ENCODE data around the gene MRGPRE.

Gene MRGPRE

GRCh38 chr11:3192511-3193372 lies 39.5 kb downstream of the MRGPRE start:
- peaks cover 60% of the 10 kb centered on the region for H3K27me3 ChIP-seq (ENCODE audit: insufficient read depth, low read depth)
- no peaks in the 10 kb centered on the region for H3K4me1 ChIP-seq (ENCODE audit: low read depth, poor library complexity, severe bottlenecking)
- no peak overlapping the region for H2AFZ ChIP-seq (ENCODE audit: low read depth)
- no peaks in the 10 kb centered on the region for H3K36me3 ChIP-seq (ENCODE audit: insufficient read depth)
- H3K4me2 ChIP-seq = no peak overlapping the region
- H3K27ac ChIP-seq = no peak overlapping the region
- no peak overlapping the region for H3K4me3 ChIP-seq (IDR thresholded peaks at IDR 0.05; ENCODE audit: insufficient read depth, low read depth, low read length)
- no peak for TF ChIP-seq CTCF (conservative IDR thresholded peaks at IDR 0.05; ENCODE audit: low read depth, low read length)
- H3K79me2 ChIP-seq (ENCODE audit: insufficient read depth, low read depth) = no peaks in the 10 kb centered on the region
- no peaks in the 10 kb centered on the region for H4K20me1 ChIP-seq (ENCODE audit: insufficient read depth)
- H3K9ac ChIP-seq = no peak overlapping the region

GRCh38 chr11:3191586-3192324 lies 40.5 kb downstream of the MRGPRE start:
- TF ChIP-seq CTCF (conservative IDR thresholded peaks at IDR 0.05; ENCODE audit: low read depth, low read length) = no peak
- Histone ChIP-seq H3K9ac (no peak overlapping the region), H3K4me3 (IDR thresholded peaks at IDR 0.05; ENCODE audit: insufficient read depth, low read depth, low read length) (no peak overlapping the region), H2AFZ (ENCODE audit: low read depth) (no peak overlapping the region), H3K4me2 (no peak overlapping the region), H3K27ac (no peak overlapping the region), H3K36me3 (ENCODE audit: insufficient read depth) (no peaks in the 10 kb centered on the region), H3K4me1 (ENCODE audit: low read depth, poor library complexity, severe bottlenecking) (no peaks in the 10 kb centered on the region), H3K79me2 (ENCODE audit: insufficient read depth, low read depth) (no peaks in the 10 kb centered on the region), H3K27me3 (ENCODE audit: insufficient read depth, low read depth) (peaks cover 51% of the 10 kb centered on the region), H4K20me1 (ENCODE audit: insufficient read depth) (no peaks in the 10 kb centered on the region)

- no peak overlapping the region for H3K4me2 ChIP-seq
- H4K20me1 ChIP-seq (ENCODE audit: insufficient read depth) = no peaks in the 10 kb centered on the region
- H3K9ac ChIP-seq = no peak overlapping the region
- no peaks in the 10 kb centered on the region for H3K4me1 ChIP-seq (ENCODE audit: low read depth, poor library complexity, severe bottlenecking)
- no peak overlapping the region for H2AFZ ChIP-seq (ENCODE audit: low read depth)
- TF ChIP-seq CTCF (conservative IDR thresholded peaks at IDR 0.05; ENCODE audit: low read depth, low read length) = no peak
- H3K36me3 ChIP-seq (ENCODE audit: insufficient read depth) = no peaks in the 10 kb centered on the region
- no peaks in the 10 kb centered on the region for H3K79me2 ChIP-seq (ENCODE audit: insufficient read depth, low read depth)
- no peak overlapping the region for H3K4me3 ChIP-seq (IDR thresholded peaks at IDR 0.05; ENCODE audit: insufficient read depth, low read depth, low read length)
- H3K27ac ChIP-seq = no peak overlapping the region
- H3K27me3 ChIP-seq (ENCODE audit: insufficient read depth, low read depth) = peaks cover 41% of the 10 kb centered on the region
Observed at GRCh38 chr11:3190600-3190999, 41.6 kb downstream of the MRGPRE start.

- Histone ChIP-seq H3K27me3 (ENCODE audit: insufficient read depth, low read depth) (peaks cover 41% of the 10 kb centered on the region), H3K79me2 (ENCODE audit: insufficient read depth, low read depth) (no peaks in the 10 kb centered on the region), H3K4me2 (no peak overlapping the region), H2AFZ (ENCODE audit: low read depth) (no peak overlapping the region), H3K9ac (no peak overlapping the region), H3K36me3 (ENCODE audit: insufficient read depth) (no peaks in the 10 kb centered on the region), H3K27ac (no peak overlapping the region), H3K4me3 (IDR thresholded peaks at IDR 0.05; ENCODE audit: insufficient read depth, low read depth, low read length) (no peak overlapping the region), H3K4me1 (ENCODE audit: low read depth, poor library complexity, severe bottlenecking) (no peaks in the 10 kb centered on the region), H4K20me1 (ENCODE audit: insufficient read depth) (no peaks in the 10 kb centered on the region)
- TF ChIP-seq CTCF (conservative IDR thresholded peaks at IDR 0.05; ENCODE audit: low read depth, low read length) = no peak
Observed at GRCh38 chr11:3189886-3190583, 42.2 kb downstream of the MRGPRE start.

Data from KMS-11 (cell line).